Tibial artery (tissue), 4 donors: Measurements from ENCODE around the gene ITGB3BP.

Experiments used
- DNase-seq, 2 donors: peaks; one replicate each; pipeline ENCODE4 v3.0.0-alpha.2; 2019
- H3K27ac ChIP-seq, 2 donors: fragments of 200-600 bp; sonication (generic) in 1 of 2; 1 replicate in 1 of 2; 2 replicates in 1 of 2; pipeline ENCODE4 v1.5.1; 2018 to 2019; ENCODE audit warnings: mild to moderate bottlenecking in 1 of 2
- H3K27me3 ChIP-seq, 2 donors: fragments of 200-600 bp; sonication (generic) in 1 of 2; one replicate each; pipeline versions ENCODE4 v1.5.1 to v1.6.0; 2016 to 2019
- H3K36me3 ChIP-seq, 3 donors: fragments of 200-600 bp; sonication (generic) in 2 of 3; one replicate each; pipeline ENCODE4 v1.5.1; 2016 to 2019; ENCODE audit warnings: mild to moderate bottlenecking in 2 of 3
- H3K4me1 ChIP-seq, 4 donors: fragments of 200-600 bp; sonication (generic) in 2 of 4; 1 replicate in 3 of 4; 2 replicates in 1 of 4; pipeline ENCODE4 v1.5.1; 2016 to 2019
- H3K4me3 ChIP-seq, 2 donors: fragments of 200-600 bp; sonication (generic) in 1 of 2; 1 replicate in 1 of 2; 2 replicates in 1 of 2; pipeline ENCODE4 v1.5.1; 2018 to 2019; ENCODE audit warnings: mild to moderate bottlenecking in 2 of 2
- H3K9me3 ChIP-seq, 3 donors: fragments of 200-600 bp; sonication (generic) in 1 of 3; one replicate each; pipeline ENCODE4 v1.5.1; 2016 to 2019
- CTCF ChIP-seq, 2 experiments: fragments of 200-600 bp in 1 of 2; fragments of 450-650 bp in 1 of 2; IDR thresholded peaks; one replicate each; pipeline ENCODE4 v1.5.1; 2017 to 2019; ENCODE audit warnings: antibody characterized with exemption in 2 of 2, mild to moderate bottlenecking in 1 of 2, moderate library complexity in 1 of 2
- intact Hi-C: fragments of 100-400 bp; cut with DNase I; formaldehyde crosslinking; loops from one replicate; pipeline ENCODE4 v1.15.0; 2023; ENCODE audit warnings: low total_unique reads

The ITGB3BP gene

GRCh38 chr1:63501256-63501655 is 21.8 kb downstream of the ITGB3BP start:
- no peaks in the 10 kb centered on the region for H3K9me3 ChIP-seq
- intact Hi-C loops, result no loop called here
- no peaks in the 10 kb centered on the region for H3K36me3 ChIP-seq
- no peak overlapping the region for H3K27ac ChIP-seq
- no peak overlapping the region for H3K4me3 ChIP-seq
- H3K4me1 ChIP-seq, result no peaks in the 10 kb centered on the region
- DNase-seq, result no peak
- no peak for TF ChIP-seq CTCF (IDR thresholded peaks at IDR 0.05)
- H3K27me3 ChIP-seq, result no peaks in the 10 kb centered on the region

GRCh38 chr1:63498106-63498505 is 24.9 kb downstream of the ITGB3BP start:
- intact Hi-C loops, result no loop called here
- H3K4me1 ChIP-seq, result no peaks in the 10 kb centered on the region
- no peak overlapping the region for H3K4me3 ChIP-seq
- H3K27me3 ChIP-seq, result no peaks in the 10 kb centered on the region
- no peak for TF ChIP-seq CTCF (IDR thresholded peaks at IDR 0.05)
- no peak for DNase-seq
- H3K9me3 ChIP-seq, result no peaks in the 10 kb centered on the region
- H3K27ac ChIP-seq, result no peak overlapping the region
- H3K36me3 ChIP-seq, result no peaks in the 10 kb centered on the region

- H3K9me3 ChIP-seq, result no peaks in the 10 kb centered on the region
- H3K36me3 ChIP-seq, result no peaks in the 10 kb centered on the region
- TF ChIP-seq CTCF (IDR thresholded peaks at IDR 0.05), result no peak
- intact Hi-C loops, result no loop called here
- no peak overlapping the region for H3K4me3 ChIP-seq
- H3K27ac ChIP-seq, result no peak overlapping the region
- no peaks in the 10 kb centered on the region for H3K4me1 ChIP-seq
- H3K27me3 ChIP-seq, result no peaks in the 10 kb centered on the region
- no peak for DNase-seq
These were observed 25.4 kb downstream of the ITGB3BP start for GRCh38 chr1:63497577-63497976.

- no peak for TF ChIP-seq CTCF (IDR thresholded peaks at IDR 0.05)
- Histone ChIP-seq H3K9me3 (no peaks in the 10 kb centered on the region), H3K27ac (no peak overlapping the region), H3K27me3 (no peaks in the 10 kb centered on the region), H3K4me3 (no peak overlapping the region), H3K36me3 (no peaks in the 10 kb centered on the region), H3K4me1 (no peaks in the 10 kb centered on the region)
- intact Hi-C loops, result no loop called here
- no peak for DNase-seq
These were observed 35.5 kb downstream of the ITGB3BP start for GRCh38 chr1:63487336-63488065.

- intact Hi-C loops, result no loop called here
- Histone ChIP-seq H3K4me3 (no peak overlapping the region), H3K36me3 (no peaks in the 10 kb centered on the region), H3K27me3 (no peaks in the 10 kb centered on the region), H3K9me3 (no peaks in the 10 kb centered on the region), H3K4me1 (no peaks in the 10 kb centered on the region), H3K27ac (no peak overlapping the region)
- no peak for DNase-seq
- no peak for TF ChIP-seq CTCF (IDR thresholded peaks at IDR 0.05)
These were observed 36.4 kb downstream of the ITGB3BP start for GRCh38 chr1:63486629-63487028.

GRCh38 chr1:63480057-63480456 is 43.0 kb downstream of the ITGB3BP start:
- no peak for TF ChIP-seq CTCF (IDR thresholded peaks at IDR 0.05)
- H3K36me3 ChIP-seq, result no peaks in the 10 kb centered on the region

More at GRCh38 chr1:63480057-63480456, 43.0 kb downstream of the ITGB3BP start:
- H3K4me1 ChIP-seq, result no peaks in the 10 kb centered on the region
- DNase-seq, result no peak
- H3K27me3 ChIP-seq, result no peaks in the 10 kb centered on the region
- H3K4me3 ChIP-seq, result no peak overlapping the region
- H3K27ac ChIP-seq, result no peak overlapping the region
- no peaks in the 10 kb centered on the region for H3K9me3 ChIP-seq
- intact Hi-C loops, result no loop called here
